Motor neuron (in vitro differentiated cells): Measurements from ENCODE around the gene TPM3. TPM values are rescaled to one million over a fixed set of nuclear protein-coding genes. Genes with fewer than 3 reads are reported as not detected.

Source experiments
- total RNA-seq, 8 experiments: library from RNA; unstranded; fragments of 300-600 nt; gene quantifications; 2 replicates each; pipeline versions ENCODE4 v1.2.3 to v1.2.4, GENCODE V29; 2022

Gene TPM3
- total RNA-seq, 8 experiments from 2014 or later: 142 to 388 (median 227) TPM

Other genes with a start within 250 kb of the TPM3 start
- gene DENND4B, start 245.4 kb downstream of the TPM3 start, total RNA-seq: 10 to 100 TPM; 11.5 to 46.0 (median 29.8) TPM
- 10 to 100 TPM in 7 of 8 experiments, 1 to 10 TPM in 1; 7.1 to 15.3 (median 13.0) TPM for gene CRTC2, start 233.5 kb downstream of the TPM3 start, total RNA-seq
- gene SLC39A1, start 228.6 kb downstream of the TPM3 start, total RNA-seq: 100 to 1,000 TPM in 1 of 8 experiments, 10 to 100 TPM in 7; 36.6 to 117 (median 57.0) TPM
- 10 to 100 TPM in 6 of 8 experiments, 1 to 10 TPM in 2; 7.1 to 30.0 (median 19.5) TPM for gene CREB3L4, start 224.2 kb downstream of the TPM3 start, total RNA-seq
- 100 to 1,000 TPM in 6 of 8 experiments, 10 to 100 TPM in 2; 78.1 to 140 (median 109) TPM for gene JTB, start 214.4 kb downstream of the TPM3 start, total RNA-seq
- 100 to 1,000 TPM in 2 of 8 experiments, 10 to 100 TPM in 6; 27.3 to 276 (median 64.2) TPM for gene RAB13, start 205.8 kb downstream of the TPM3 start, total RNA-seq
- gene RPS27, start 201.3 kb downstream of the TPM3 start, total RNA-seq: over 10,000 TPM in 4 of 8 experiments, 1,000 to 10,000 TPM in 4; 2,543 to 20,464 (median 10,879) TPM
- under 1 TPM; 0.10 to 0.60 (median 0.31) TPM for gene NUP210L, start 37.0 kb downstream of the TPM3 start, total RNA-seq
- 1 to 10 TPM in 1 of 8 experiments, not detected in 7; 3.7 TPM for gene CFAP141, start 14.2 kb upstream of the TPM3 start, total RNA-seq
- 100 to 1,000 TPM in 5 of 8 experiments, 10 to 100 TPM in 3; 75.6 to 188 (median 117) TPM for gene UBAP2L, start 28.9 kb upstream of the TPM3 start, total RNA-seq
- gene HAX1, start 80.5 kb upstream of the TPM3 start, total RNA-seq: 100 to 1,000 TPM in 5 of 8 experiments, 10 to 100 TPM in 3; 83.2 to 173 (median 128) TPM
- gene AQP10, start 129.0 kb upstream of the TPM3 start, total RNA-seq: 1 to 10 TPM in 1 of 8 experiments, under 1 TPM in 6, not detected in 1; 0.07 to 1.1 (median 0.33) TPM
- gene ATP8B2, start 133.4 kb upstream of the TPM3 start, total RNA-seq: 100 to 1,000 TPM in 1 of 8 experiments, 10 to 100 TPM in 7; 33.6 to 130 (median 49.1) TPM
- gene IL6R, start 213.2 kb upstream of the TPM3 start, total RNA-seq: 10 to 100 TPM in 2 of 8 experiments, 1 to 10 TPM in 3, under 1 TPM in 3; 0.16 to 35.0 (median 3.3) TPM